IPS-15b (cell line): ENCODE measurements around the gene AOPEP.

Experiments
- H3K27me3 ChIP-seq: one replicate; pipeline ENCODE4 v1.6.1; 2013; ENCODE audit warnings: low read length; ENCODE audit not compliant: control insufficient read depth, insufficient read depth
- H3K36me3 ChIP-seq: one replicate; pipeline ENCODE4 v1.6.1; 2013; ENCODE audit warnings: low read length; ENCODE audit not compliant: control insufficient read depth, insufficient read depth
- H3K4me1 ChIP-seq: one replicate; pipeline ENCODE4 v1.6.1; 2013; ENCODE audit warnings: mild to moderate bottlenecking, low read length; ENCODE audit not compliant: control insufficient read depth, insufficient read depth
- H3K4me3 ChIP-seq: one replicate; pipeline ENCODE4 v1.5.1; 2013; ENCODE audit warnings: low read depth, low read length
- H3K9ac ChIP-seq: one replicate; pipeline ENCODE4 v1.6.1; 2013; ENCODE audit warnings: low read depth, mild to moderate bottlenecking, low read length
- H3K9me3 ChIP-seq: one replicate; pipeline ENCODE4 v1.6.1; 2013; ENCODE audit warnings: mild to moderate bottlenecking, low read length; ENCODE audit not compliant: control insufficient read depth, insufficient read depth

Gene AOPEP

DNA sequence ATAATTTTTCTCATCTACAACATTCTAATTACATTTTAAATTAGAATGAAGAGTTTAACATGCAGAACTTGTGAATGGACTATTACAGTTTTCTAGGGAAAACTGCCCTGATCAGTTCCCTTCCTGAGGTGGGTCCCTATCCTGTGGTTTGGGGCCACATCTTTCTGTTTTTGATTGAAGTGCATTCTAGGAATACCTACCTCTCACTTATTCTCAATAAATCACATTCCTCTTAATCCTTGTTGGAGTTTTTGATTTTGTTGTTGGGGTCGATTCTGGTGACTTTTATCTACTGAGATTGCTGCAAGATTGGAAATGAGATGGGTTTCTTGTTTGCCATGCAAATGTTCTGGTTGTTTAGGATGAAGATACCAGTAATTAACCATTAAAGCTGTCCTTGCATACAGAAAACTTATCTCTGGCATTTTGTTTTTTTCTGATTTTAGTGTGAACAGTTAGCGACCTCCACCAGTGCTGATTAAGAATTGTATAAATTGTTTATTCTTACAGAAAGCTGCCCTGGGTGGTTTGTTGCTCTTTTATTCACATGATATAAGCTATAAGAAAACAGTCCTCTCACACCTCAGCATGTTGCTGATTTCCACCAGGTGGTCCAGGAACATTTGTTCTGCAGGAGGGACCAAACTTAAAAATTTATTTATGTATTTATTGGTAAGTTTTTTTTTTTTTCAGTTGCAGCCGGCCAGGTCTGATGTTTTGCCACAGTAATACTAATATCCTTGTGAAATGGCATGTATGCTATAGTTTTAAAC is 321.1 kb downstream of the AOPEP start:
- H3K4me3 ChIP-seq, result no peak overlapping the region
- H3K9me3 ChIP-seq, result no peaks in the 10 kb centered on the region
- peaks cover 46% of the 10 kb centered on the region for H3K27me3 ChIP-seq
- no peaks in the 10 kb centered on the region for H3K36me3 ChIP-seq
- peaks cover 8% of the 10 kb centered on the region for H3K4me1 ChIP-seq
- no peak overlapping the region for H3K9ac ChIP-seq

DNA sequence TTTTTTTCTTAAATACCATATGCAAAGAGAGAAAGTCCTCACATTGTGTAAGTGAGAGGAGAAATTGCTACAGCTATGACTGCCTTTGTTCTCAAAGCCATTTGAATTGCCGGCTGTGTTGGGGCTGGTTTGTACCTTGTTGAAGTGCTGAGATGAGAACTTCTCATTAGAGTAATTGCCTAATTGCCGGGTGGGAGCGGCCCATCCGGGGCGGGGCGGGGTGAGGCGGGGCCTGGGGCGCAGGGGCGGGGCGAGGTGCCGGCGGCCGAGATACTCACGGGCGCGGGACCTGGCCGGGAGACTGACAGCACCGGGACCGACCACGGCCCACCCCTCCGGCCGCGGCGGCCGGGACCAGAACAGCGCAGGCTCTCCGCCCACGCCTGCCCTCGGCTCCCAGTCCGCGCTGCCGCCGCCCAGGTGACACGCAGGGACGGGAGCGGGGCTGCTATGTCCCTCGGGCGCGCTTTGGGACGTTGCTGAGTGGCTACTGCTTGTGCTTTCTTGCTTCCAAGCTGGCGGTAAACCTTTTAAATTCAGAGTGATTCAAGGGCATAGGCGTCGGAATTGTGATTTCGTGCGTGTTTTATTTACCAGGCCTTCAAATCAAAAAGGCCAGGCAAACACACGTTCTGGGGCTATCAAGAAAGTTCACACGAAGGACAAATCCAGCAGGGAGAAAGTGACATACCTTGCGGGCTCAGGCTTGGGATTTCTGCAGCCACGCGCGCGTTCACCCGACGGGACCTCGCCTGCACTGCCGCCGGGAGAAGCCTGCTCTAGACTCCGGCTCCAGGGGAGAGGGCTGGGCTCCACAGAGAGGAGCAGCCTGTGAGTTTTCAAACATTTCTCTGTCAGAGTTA is 322.0 kb downstream of the AOPEP start:
- Histone ChIP-seq H3K9me3 (no peaks in the 10 kb centered on the region), H3K9ac (no peak overlapping the region), H3K27me3 (peaks cover 46% of the 10 kb centered on the region), H3K4me1 (peaks cover 8% of the 10 kb centered on the region), H3K4me3 (peak overlapping the region; percentile 61), H3K36me3 (no peaks in the 10 kb centered on the region)

DNA sequence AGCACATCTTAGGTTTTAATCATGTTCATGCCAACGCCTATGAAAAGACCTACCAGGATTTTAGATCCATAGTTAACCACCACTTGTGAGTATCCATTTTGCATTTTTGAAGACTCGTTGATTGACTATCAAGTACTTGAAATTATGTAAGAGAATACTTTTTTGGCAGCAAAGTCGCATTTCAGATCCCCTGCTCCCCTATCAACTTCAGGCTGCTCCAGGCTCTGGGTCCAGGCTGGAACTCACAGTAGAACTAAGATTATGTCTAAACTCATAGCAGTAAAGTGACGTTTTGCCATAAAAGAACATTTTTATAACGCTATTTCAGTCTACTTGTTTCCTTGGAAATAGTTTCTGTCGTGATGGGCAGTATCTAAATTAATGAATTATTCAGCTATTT is 323.3 kb downstream of the AOPEP start:
- H3K9me3 ChIP-seq, result no peaks in the 10 kb centered on the region
- peaks cover 43% of the 10 kb centered on the region for H3K27me3 ChIP-seq
- H3K4me3 ChIP-seq, result no peak overlapping the region
- H3K9ac ChIP-seq, result no peak overlapping the region
- peaks cover 8% of the 10 kb centered on the region for H3K4me1 ChIP-seq
- H3K36me3 ChIP-seq, result no peaks in the 10 kb centered on the region

DNA sequence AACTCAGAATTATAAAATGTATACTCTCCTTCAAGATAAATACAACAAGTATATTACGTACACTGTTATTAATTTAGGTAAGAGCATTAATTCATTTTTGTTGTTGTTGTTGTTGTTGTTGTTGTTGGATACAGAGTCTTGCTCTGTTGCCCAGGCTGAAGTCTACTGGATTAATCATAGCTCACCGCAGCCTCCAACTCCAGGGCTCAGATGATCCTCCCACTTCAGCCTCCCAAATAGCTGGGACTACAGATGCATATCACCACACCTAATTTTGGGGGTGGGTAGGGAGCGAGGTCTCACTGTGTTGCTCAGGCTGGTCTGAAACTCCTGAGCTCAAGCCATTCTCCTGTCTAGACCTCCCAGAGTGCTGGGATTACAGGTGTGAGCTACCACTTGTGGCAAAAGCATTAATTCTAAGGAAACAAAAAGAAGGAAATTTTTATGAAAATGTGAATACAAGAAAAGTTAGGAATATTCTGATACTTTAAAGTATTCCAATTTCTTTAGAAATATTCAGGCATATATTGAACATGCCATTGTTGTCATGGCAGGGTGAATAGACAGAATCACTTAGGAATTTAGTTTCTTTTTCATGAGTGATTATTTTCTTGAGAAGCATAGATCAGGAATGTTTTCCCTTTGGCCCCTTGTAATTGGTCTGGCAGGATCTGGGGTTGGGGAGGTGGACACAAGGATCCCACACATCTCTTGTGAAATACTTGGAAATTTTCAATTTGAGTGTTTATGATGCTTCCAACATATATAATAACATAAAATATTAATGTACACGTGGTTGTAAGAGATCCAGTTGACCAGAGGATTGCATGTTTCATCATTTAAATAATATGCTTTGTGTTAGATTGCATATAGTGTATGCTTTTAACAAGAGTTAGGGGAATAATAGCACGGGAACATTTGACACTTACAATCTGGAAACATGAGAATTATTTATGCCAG is 327.4 kb downstream of the AOPEP start:
- peaks cover 2% of the 10 kb centered on the region for H3K4me1 ChIP-seq
- no peaks in the 10 kb centered on the region for H3K9me3 ChIP-seq
- no peak overlapping the region for H3K9ac ChIP-seq
- peaks cover 15% of the 10 kb centered on the region for H3K27me3 ChIP-seq
- H3K36me3 ChIP-seq, result no peaks in the 10 kb centered on the region
- H3K4me3 ChIP-seq, result no peak overlapping the region

DNA sequence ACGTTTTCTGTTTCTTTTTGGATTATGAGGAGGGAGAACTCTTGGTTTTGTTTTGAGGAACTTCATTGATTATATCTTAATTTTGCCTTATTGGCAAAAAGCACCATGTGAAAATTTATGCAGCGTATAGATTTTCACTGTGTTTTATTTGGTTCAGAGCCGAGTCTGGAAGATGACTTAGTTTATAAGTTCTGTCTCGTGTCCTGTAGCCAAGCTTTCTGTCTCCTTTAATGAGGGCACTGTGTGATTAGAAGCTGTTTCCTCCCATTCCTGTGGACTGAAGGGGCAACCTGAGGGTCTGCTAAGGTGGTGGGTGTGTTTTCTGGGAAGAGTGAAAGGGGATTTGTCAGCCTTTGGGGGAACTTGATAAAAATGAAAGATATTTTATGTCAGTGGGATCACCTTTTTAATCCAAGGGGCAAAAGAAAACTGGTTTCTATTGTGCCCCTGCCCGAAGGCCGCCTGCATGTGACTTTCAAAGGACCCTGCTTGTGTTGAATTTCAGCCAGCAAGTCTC is 328.9 kb downstream of the AOPEP start:
- H3K9ac ChIP-seq, result no peak overlapping the region
- H3K4me3 ChIP-seq, result no peak overlapping the region
- H3K4me1 ChIP-seq, result peaks cover 2% of the 10 kb centered on the region
- peaks cover under 1% of the 10 kb centered on the region for H3K27me3 ChIP-seq
- no peaks in the 10 kb centered on the region for H3K36me3 ChIP-seq
- no peaks in the 10 kb centered on the region for H3K9me3 ChIP-seq

DNA sequence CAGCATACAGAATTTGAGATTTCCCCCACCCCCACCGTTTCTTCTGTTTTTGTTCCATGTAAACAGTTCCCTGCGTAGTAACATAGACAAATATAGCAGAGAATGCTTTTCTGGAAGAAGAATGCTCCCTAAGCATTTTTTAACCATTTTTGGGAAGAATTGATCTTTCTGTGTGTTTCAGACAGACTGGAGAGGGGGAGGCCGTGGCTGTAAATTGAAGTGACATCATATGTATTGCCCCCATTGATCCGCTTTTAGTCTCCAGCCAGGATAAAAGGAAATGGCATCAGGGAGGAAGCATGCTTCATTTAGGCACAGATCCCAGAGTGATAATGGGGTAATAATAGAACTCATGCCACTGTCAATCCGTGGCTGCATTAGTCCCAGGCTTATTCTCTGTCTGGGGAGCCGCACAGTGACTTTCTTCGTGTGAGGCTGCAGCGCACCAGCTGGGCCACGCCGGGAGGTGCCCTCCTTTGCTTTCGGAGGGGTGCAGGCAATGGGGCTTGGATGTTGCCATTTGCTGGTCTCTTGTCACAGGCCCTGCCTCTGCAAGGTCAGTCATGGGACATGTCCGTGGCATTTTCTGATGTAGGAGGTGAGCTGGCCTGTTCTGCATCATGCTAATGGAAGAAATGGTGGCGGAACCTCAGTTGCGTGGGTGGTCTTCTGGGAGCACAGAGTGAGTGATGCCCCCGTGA is 329.5 kb downstream of the AOPEP start:
- Histone ChIP-seq H3K4me1 (peaks cover 2% of the 10 kb centered on the region), H3K9me3 (no peaks in the 10 kb centered on the region), H3K9ac (no peak overlapping the region), H3K36me3 (no peaks in the 10 kb centered on the region), H3K27me3 (no peaks in the 10 kb centered on the region), H3K4me3 (no peak overlapping the region)

DNA sequence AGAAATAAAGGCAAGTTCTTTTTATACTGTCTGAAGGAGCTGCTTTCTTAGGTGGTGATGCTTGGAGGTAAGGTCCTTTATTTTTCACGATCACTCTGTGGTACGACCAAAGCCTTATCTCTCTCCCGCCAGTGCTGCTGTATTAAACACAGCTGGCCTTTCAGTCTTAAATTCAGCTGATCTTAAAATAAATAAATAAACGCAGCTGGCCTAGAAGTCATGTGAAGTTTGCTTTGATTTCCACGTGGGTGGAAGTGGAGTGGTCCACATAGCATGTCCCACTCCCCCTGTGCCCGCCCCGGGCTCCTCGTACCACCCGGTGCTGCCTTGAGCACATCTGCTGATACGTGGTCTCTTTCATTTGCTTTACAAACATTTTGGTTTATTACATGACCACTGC is 330.6 kb downstream of the AOPEP start:
- H3K9me3 ChIP-seq, result no peaks in the 10 kb centered on the region
- H3K36me3 ChIP-seq, result no peaks in the 10 kb centered on the region
- no peaks in the 10 kb centered on the region for H3K27me3 ChIP-seq
- no peak overlapping the region for H3K4me3 ChIP-seq
- H3K9ac ChIP-seq, result no peak overlapping the region
- peaks cover 2% of the 10 kb centered on the region for H3K4me1 ChIP-seq

DNA sequence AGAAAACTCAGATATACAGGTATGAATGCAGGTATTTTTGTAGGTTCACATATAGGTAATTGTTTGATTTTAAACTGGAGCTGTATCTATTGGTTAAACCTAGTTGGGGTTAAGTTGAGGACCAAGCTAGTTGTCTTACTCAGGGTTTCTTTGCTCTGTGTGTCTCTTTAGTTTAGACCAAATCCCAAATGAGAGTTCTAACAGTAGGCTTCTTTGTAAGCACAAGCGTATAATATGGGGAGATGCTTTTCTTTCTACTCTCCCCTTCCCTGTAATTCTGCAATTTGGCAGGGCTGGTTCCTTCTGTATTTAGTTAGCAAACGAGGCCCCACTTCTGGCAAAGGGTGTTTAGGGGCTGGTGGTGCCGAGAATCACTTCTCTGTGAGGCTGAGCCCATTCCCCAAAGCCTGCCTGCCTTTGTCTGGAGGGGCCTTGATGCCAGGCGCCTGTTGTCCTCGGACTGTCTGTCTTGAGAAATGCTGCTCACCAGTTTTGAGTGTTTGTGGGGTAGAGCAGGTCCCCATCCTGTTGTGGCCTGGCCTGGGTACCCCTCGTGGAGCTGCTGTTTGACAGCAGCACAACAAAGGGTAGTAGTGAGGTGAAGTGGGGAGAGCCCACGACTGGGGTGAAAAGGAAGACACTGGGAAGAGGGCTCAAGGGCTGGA is 331.8 kb downstream of the AOPEP start:
- H3K27me3 ChIP-seq, result no peaks in the 10 kb centered on the region
- H3K9ac ChIP-seq, result no peak overlapping the region
- no peak overlapping the region for H3K4me3 ChIP-seq
- H3K9me3 ChIP-seq, result no peaks in the 10 kb centered on the region
- H3K4me1 ChIP-seq, result peaks cover 2% of the 10 kb centered on the region
- no peaks in the 10 kb centered on the region for H3K36me3 ChIP-seq

DNA sequence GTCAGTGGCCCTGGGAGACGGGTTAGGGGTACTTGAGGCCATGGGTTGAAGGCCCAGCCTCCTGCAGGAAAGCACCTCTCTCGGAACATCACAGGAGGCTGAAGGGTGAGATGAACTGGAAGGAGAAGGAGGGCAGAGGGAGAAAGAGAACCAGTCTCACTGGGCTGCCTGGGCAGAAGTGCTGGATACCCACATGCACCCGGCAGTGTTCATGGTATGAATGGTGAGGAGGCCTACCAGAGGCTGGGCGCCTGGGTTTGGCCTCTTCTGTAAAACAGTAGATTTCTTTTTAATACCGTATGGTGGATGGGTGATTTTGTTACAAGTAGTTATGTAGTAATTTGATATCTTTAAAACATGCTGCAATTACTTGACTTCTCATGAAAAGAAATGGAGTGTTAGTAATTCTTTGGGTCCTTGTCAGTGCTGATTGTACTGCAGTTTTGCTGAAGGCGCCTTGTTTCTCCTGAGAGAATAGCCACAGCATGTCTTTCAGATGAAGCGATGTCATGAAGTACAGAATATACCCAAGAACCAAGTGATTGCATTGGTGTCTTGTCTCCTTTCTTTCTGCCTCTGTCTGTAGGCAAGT is 332.4 kb downstream of the AOPEP start:
- no peaks in the 10 kb centered on the region for H3K9me3 ChIP-seq
- no peaks in the 10 kb centered on the region for H3K36me3 ChIP-seq
- H3K27me3 ChIP-seq, result no peaks in the 10 kb centered on the region
- no peak overlapping the region for H3K4me3 ChIP-seq
- H3K9ac ChIP-seq, result no peak overlapping the region
- peaks cover 2% of the 10 kb centered on the region for H3K4me1 ChIP-seq

DNA sequence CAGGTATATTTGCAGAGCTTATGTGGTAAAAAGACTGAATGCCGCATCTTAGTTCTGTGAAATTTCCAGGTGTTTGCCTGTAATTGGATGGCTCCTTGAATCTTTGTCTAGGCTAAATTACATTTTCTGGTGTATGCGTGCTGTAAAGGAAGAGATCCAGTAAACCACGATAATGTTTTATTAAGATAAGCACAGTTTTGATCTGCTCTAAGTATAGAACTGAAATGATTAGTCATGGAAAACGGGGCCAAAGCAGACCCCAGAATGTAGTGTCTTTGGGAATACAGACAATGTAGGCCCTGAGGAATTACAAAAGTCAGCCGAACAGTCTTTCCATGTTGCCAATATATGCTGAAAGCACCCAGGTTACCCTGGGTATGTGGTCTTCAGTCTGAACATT is 333.7 kb downstream of the AOPEP start:
- H3K9me3 ChIP-seq, result no peaks in the 10 kb centered on the region
- H3K27me3 ChIP-seq, result no peaks in the 10 kb centered on the region
- no peak overlapping the region for H3K4me3 ChIP-seq
- no peaks in the 10 kb centered on the region for H3K36me3 ChIP-seq
- H3K4me1 ChIP-seq, result peaks cover 2% of the 10 kb centered on the region
- no peak overlapping the region for H3K9ac ChIP-seq
